HG03039 (cell line): ENCODE measurements around the gene TGFB1.
"Not testable (repeated sequence)": the region's sequence is repeated elsewhere in the genome, so short reads cannot be mapped to it uniquely, and the experiment has no call there.

ENCODE experiments used
- ATAC-seq: cut with Tn5 transposase; IDR thresholded peaks from one replicate; pipeline ENCODE4 v1.9.1; 2021; ENCODE audit warnings: mild to moderate bottlenecking, moderate library complexity; ENCODE audit not compliant: unreplicated experiment

TGFB1 gene

DNA sequence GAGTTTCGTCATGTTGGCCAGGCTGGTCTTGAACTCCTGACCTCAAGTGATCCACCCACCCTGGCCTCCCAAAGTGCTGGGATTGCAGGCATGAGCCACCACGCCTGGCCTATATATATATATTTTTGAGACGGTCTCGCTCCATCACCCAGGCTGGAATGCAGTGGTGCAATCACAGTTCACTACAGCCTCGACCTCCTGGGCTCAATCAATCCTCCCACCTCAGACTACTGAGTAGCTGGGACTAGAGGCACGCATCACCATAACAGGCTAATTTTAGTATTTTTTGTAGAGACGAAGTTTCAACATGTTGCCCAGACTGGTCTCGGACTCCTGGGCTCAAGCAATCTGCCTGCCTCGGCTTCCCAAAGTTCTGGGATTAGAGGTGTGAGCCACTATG lies 6.8 kb downstream of the TGFB1 start:
- not testable (repeated sequence) for ATAC-seq

DNA sequence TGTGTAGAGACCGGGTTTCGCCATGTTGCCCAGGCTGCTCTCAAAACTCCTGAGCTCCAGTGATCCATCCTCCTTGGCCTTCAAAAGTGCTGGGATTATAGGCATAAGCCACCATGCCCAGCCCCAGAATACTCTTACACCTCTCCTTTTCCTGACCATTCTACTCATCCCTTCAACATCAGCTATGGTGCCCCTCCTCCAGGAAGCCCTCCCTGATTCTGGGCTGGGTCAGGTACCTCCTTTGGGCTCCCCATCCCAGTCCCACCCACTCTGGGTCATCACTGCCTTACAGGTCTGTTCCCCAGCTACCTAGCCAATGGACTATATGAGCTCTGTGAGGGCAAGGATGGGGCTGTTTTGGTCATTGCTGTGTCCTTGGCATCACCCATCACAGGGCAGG lies 9.6 kb downstream of the TGFB1 start:
- ATAC-seq: no peak

- no peak for ATAC-seq
Observed at GRCh38 chr19:41341669-41342490, 11.8 kb downstream of the TGFB1 start.

DNA sequence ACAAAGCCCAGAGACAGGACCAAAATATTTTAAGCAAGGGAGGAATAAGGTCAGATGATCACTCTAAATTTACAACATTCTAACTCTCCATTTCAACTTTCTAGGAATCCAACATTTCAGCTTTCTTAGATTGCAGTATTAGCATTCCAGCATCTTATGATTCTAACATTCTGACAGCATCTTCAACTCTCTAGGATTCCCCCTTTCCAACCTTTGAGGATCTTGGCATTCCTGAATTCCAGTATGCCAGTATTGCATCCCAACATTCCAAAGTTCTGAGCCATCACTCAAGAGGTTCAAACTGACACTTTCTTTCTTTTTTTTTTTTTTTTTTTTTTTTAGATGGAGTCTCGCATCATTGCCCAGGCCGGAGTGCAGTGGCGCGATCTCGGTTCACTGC lies 13.8 kb downstream of the TGFB1 start:
- ATAC-seq: no peak

DNA sequence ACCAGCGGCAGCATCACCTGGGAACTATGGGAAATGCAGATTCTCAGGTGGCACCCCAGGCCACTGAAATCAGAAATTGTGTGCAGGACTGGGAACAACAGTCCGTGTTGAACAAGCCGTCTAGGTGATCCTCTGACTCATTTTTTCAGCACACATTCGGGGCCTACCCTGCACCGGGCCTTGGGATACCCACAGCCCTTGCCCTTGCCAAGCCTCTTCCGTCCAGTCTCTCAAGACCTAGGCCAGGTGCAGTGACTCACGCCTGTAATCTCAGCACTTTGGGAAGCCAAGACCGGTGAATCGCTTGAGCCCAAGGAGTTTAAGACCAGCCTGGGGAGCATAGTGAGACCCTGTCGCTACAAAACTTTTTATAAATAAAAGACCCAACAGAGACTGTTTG lies 18.3 kb downstream of the TGFB1 start:
- ATAC-seq: no peak

- no peak for ATAC-seq
Observed at GRCh38 chr19:41334793-41335192, 18.9 kb downstream of the TGFB1 start.

DNA sequence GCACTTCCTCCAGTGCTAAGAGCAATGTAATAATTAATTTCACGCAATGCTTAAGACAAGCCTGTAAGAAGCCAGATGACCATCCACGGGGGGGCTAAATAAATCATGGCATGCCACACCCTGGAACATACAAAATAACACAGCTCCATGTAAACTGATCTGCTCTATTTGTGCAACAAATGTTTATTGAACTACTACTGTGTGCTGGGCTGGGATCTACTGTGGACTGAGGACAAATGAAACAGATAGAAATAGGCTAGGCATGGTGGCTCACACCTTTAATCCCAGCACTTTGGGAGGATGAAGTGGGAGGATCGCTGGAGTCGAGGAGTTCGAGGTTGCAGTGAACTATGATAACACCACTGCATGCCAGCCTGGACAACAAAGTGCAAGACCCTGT lies 21.3 kb downstream of the TGFB1 start:
- ATAC-seq: no peak

DNA sequence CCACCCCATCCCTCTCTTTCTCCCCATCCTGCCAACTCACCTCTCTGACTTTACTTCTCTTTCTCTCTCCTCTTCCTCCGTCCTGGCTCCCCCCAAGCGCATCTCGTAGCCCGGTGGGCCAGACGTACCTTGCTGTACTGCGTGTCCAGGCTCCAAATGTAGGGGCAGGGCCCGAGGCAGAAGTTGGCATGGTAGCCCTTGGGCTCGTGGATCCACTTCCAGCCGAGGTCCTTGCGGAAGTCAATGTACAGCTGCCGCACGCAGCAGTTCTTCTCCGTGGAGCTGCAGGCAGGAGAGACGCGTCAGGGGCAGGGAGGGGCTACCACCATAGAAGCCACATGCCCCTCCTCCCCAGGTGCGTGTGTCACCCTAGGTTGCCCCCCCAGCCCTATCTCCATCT lies 21.7 kb downstream of the TGFB1 start:
- ATAC-seq: no peak

DNA sequence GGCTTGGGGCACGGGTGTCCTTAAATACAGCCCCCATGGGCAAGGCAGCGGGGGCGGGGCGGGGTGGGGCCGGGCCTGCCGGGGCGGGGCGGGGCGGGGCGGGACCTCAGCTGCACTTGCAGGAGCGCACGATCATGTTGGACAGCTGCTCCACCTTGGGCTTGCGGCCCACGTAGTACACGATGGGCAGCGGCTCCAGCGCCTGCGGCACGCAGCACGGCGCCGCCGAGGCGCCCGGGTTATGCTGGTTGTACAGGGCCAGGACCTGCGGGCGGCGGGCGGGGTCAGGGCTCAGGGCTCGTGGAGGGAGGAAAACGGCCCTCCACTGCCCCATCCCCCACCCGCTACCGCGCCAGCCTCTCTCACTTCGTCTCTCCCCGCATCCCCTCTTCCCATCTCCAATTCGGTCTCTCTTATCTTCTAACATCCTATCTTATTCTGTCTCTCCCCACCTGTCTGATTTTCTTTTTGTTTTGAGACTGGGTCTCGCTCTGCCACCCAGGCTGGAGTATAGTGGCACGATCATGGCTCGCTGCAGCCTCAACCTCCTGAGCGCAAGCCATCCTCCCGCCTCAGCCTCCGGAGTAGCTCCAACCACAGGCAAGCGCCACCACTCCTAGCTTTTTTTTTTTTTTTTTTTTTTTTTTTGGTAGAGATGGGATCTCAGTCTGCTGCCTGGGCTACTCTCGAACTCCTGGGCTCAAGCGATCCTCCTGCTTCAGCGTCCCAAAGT lies 22.6 kb downstream of the TGFB1 start:
- ATAC-seq: no peak

DNA sequence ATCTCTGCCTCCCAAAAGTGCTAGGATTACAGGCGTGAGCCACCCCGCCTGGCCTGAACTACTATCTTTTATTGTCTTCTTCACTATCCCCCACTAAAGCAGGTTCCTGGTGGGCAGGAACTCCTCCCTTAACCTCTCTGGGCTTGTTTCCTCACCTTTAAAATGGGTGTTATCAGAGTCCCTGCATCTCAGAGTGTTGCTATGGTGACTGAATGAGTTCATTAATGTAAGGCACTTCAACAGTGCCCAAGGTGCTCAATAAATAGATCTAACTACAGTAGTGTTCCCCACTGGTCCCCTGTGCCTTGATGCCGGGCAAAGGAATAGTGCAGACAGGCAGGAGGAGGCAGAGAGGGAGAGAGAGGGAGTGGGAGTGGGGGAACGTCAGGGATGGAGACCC lies 23.2 kb downstream of the TGFB1 start:
- no peak for ATAC-seq

GRCh38 chr19:41328842-41329225 lies 24.9 kb downstream of the TGFB1 start:
- no peak for ATAC-seq

DNA sequence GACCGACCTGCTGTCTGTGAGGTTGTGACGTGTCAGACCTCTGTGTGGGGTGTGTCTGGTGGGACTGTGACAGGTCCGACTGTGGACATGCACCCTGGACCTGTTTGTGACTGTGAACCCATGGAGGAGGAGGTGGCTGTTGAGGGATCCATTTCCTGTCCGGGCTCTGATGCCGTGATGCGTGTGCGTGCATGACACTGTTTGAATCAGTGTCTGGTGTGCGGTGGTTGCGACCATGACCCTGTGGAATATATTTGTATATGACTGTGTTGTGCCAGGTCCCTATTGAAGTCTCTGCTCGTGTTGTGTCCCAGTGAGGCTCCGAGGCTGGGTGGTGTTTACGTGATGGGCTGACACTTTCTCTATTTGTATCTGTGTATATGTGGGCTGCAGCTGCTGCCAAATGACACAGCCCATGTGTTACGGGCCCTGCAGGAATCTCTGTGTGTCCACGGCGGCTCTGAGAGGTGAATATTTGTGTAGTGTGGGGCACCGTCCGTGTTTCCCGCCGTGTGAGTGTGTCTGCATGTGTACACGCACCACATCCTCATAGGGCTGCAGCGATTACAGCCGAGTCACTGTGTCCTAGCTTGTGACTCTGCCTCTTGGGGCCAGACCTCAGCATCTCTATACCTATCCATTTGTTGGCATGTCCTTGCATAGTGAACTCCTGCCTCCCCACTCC lies 25.4 kb downstream of the TGFB1 start:
- peak; percentile 4 for ATAC-seq

DNA sequence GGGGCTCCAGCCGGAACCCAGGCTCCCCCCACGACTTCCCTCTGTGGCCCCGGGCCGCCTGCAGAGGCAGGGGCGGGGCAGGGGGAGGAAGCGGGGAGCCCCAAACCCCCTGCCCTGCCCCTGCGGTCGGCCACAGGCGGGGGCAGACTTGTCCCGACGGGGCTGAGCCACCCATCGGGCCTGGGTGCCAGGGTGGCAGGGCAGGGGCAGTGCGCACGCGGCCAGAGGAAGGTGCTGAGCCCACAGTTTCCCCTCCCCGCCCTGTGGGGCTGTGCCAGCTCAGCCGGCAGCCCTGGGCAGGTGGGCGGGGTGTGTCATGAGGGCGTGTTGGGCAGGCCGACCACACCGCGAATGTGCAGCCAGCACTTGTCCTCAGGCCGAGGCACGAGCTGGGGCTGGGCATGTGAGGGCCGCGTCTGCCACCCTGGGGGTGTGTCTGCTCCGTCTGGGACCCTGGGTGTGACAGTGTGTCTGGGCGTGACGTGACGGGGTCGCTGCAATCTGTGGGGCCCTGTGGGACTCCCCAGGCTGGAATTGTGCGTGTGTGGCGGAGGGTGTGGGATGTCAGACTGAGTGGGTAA lies 26.1 kb downstream of the TGFB1 start:
- ATAC-seq: peak; percentile 41

- ATAC-seq: peak; percentile 3
Observed at GRCh38 chr19:41327076-41327575, 26.6 kb downstream of the TGFB1 start.

DNA sequence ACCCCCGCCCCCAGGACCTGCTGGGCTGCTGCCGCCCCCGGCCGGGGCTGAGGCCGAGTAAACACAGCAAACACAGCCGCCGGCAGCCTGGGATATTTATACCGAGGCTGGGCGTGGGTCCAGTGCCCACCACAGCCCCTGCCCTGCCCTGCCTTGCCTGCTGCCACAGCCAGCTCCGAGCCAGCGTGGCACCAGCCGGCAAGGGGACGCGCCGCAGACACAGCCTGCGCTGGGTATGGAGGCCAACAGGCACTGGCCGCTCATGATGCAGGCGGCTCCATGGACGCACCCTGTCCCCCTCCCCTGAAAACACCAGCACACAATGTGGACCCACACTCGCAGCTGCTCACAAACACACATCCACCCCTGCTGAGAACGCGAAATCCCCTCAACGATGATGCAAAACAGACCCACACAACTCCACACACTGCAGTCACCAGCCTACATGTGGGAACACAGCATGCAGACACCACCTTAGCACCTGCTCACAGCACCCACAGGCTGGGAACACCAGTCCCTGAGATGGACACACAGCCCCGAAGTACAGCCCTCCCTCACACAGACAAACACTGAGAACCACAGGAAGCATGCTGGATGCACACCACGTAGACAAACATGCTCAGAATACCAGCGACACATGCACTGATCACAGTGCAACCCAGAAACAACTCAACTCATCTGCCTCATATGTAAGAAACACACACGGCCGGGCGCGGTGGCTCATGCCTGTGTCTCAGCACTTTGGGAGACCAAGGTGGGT lies 27.6 kb downstream of the TGFB1 start:
- ATAC-seq: no peak

DNA sequence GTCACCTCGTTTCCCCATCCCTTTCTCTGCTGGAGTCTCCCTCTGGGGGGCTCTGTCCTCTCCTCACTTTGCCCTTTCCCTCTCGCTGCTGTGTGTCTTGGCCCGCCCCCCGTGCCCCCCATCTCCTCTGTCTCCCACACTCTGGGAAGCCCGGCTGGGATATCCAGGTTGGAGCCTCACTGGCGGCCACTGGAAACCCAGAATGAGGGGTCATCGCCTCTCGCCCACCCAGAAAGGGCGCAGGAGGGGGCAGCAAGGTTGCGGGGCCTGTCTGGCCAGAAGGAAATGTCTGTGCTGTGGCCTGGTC lies 28.1 kb downstream of the TGFB1 start:
- no peak for ATAC-seq

- ATAC-seq: no peak
Observed at GRCh38 chr19:41324921-41325639, 28.6 kb downstream of the TGFB1 start.

DNA sequence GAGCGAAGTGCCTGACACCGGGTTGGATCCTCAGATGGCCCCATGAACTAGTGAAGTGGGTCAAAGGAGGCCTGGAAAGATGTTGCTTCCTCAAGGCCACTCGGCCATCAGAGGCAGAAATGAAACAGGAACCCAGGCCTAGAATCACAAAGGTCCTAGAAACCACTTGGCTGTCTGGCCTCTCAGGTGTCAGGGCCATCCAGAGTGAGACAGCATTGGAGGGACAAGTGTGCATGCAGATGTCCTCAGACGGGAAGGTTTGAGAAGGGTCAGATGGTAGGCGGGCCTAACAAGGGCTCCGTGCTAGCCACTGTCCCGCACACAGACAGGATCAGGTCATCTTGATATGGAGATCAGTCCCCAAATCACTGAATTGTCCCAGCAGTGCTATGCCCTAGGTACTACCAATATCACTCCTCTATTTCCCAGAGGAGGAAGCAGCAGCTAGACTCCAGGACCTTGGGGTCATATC lies 29.5 kb downstream of the TGFB1 start:
- ATAC-seq: no peak

DNA sequence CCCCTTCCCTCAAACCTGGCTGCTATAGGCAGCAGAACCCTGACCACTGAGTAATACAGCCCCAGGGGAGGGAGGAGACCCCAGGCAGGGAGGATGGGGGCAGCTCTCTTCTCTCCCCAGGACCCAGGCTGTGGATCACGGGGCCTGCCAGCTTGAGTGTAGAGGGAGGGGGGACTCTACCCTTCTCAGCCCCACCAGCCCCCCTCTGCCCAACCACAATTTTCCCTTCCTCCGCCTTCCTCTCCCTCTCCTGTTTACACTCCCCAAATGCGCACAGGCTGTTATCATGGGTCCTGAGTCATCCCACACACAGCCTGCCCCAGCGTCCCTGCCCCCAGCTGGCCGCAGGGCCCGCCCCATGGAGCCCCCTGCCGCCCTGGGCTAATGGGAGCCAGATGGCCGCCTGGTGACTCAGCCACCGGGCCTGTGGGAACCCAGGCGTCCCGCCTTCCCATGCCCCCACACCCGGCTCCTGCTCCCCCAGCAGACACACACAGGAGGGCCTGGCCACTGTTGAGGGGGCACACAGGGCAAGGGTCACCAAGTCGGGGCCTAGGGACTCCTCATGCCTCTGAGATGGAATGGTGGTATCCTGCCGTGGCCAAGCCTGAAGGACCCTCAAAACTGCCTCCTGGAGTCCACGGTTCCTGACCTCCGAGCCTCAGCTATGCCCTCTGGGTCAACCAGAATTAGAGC lies 30.1 kb downstream of the TGFB1 start:
- no peak for ATAC-seq
